Measurements from ENCODE around the gene CA6.
"Not testable (repeated sequence)": the region's sequence is repeated elsewhere in the genome, so short reads cannot be mapped to it uniquely, and the experiment has no call there.

CA6 gene

DNA sequence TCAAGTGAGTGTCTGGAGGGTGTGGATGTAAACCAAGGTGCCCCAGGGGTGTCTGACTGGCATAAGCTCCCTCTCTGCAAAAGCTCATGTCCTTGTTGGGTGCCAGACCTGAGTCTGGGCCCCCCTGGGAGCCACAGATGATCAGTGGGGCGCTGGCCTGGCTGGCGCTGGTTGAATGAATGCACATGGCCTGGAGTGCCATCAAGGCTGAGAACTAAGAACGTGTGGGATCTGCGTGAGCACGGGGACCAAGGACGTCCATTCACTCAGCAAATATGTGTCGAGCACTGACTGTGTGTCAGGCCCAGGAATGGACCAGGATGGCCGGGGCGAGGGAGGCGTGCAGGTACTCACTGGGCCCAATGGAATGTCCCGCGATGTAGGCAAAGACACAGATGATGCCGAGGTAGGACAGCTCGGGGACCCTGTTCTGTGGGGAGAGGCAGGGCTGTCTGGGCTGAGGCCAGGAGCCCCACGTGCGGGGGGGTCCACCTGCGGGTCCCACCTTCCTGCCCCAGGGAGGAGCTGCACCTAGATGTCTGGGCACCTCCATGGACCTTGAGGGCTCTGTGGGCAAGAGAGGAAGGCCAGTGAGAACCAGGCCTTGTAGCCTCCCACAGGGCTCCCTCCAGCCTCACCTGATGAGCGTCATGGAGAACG lies 61.4 kb downstream of the CA6 start:
- no peak for DNase-seq

DNA sequence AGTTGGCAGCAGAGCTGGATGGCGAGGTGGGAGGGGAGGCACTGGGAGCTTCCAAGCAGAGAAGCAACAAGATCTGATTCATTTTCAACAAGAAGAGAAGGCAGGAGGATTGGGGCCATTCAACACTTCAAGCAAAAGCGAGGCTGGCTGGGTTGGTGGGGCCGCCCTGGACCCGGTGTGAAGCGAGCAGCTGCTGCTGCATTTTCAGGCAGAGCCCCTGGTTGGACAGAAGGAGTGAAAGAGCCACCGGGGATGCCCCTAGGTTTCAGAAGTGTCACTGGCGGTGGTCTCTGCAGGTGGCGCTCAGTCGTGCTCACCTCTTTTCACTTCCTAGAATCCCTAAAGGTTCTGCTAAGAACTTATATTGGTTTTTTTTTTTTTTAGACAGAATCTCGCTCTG lies 62.6 kb downstream of the CA6 start:
- no peak for DNase-seq

DNA sequence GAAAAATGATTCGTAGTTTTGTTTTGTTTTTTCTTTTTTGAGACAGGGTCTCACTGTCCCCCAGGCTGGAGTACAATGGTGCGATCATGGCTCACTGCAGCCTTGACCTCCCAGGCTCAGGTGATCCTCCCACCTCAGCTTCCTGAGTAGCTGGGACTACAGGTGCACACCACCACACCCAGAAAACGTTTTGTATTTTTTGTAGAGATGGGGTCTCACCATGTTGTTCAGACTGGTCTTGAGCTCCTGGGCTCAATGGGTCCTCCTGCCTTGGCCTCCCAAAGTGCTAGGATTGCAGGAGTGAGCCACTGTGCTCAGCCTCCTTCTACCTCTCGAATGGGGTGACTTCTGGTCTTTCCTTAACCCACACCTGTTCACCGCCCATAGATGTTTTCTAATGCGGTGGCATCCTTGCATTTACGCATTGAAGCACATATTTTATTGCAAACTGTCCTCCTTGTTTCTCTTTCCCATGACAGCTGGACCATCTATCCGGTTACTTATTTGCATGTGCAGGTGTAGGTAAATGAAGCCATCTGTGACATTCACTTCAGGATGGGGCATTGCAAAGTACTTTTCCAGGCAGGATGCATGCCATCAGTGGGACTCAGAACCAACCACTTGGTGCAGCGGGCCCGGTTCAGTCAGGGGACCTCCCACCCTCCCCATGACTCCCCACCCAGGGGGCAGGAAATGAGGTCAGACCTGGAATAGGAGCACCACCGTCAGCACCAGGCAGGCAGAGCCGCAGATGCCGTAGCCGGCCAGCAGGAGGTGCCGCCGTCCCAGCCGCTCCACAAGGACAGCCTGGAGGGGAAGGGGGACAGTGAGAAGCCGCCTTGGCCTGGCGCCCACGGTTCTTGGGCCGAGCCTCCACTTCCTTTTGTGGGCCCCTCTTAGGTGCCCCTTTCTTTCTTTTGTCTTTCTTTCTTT lies 64.0 kb downstream of the CA6 start:
- no peak for DNase-seq

DNA sequence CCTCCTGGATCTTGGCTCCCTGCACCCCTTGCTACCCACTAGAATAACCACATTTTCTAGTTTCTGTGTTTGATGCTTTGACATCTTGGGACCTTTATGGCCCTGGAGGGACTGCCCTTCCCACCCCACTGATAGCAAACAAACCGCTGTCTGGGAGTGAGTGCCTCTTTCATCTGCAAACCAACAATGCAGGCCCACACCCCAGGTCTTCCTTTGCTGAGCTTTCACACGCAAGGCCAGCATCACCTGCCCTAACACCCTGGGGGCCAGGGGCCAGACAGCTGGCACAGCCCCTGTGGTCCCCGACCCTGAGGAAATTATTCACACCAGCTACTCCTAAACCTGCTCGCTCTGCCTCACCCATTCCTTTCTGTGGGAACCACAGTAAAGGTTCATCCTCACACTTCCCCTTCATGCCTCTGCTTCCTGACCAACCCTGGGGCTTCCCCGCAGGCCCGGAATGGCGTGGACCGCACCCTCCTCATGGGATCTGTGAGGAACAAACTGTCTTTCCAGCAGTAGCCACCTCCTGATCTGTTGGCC lies 65.2 kb downstream of the CA6 start:
- no peak for DNase-seq

DNA sequence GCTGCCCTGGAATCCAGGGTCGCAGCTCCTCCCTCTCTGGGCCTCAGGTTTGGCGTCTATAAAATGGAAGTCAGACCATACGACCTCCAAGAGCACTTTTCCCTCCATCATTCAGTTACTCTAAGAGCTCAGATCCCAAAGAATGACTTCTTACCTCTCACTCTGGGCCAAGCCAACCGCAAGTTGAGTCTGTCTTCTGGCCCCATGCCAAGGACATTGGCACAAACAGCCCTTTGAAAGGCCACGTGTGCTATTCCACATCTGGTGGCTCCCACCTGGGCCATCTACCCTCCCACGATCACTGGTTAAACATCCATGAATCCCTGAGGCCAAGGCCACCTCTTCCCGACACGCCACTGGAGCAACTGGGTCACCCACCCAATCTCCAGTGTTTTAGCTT lies 68.2 kb downstream of the CA6 start:
- no peak for DNase-seq

DNA sequence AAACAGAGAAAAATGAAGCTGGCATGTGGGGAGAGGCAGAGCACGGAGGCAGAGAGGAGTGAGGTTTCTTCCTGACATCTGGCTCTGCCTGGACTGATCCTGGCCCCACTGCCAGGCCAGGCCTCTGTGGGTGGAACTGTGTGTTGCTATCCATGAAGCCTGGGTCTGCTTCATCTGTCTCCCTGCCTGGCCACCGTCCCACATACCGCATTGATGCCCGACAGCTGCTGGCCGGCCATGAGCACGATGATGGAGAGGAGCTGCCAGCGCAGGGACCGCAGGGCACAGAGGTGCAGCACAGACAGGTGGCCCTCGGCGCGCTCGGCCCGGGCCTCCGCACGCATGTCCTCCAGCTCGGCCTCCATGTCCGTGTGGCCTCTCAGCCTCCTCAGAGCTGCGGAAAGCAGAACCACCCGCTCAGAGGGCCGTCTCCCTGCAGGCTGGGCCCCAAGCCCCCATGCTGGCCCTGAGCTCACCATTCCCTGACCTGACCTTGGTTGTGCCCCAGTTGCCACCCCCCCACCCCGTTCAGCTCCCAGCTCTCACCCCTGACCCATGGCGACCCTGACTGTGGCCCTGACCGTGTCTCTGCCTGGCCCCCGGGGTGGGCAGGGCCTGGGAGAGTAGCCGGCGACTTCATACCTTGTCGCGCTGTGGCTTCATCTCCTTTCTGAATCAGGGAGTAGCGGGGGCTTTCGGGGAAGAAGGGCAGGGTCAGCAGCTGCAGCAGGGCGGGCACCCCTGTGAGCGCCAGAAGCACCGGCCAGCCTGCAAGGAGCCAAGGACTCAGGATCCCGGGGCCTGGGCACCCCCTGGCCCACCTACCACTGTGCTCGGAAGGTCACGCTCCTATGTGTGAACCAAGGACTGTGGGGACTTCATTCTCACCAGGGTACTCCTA lies 69.1 kb downstream of the CA6 start:
- DNase-seq: no peak

DNA sequence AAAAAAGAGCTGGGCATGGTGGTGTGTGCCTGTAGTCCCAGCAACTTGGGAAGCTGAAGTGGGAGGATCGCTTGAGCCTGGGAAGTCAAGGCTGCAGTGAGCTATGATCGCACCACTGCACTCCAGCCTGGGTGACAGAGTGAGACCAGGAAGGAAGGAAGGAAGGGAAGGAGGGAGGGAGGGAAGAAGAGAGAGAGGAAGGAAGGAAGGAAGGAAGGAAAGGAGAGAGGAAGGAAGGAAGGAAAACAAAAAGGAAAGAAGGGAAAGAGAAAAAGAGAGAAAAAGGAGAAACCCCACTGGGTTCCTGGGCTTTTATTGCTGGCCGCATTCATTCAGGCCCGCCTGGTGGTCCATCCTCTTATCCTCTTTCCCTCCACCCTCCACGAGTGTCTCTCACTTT lies 70.8 kb downstream of the CA6 start:
- DNase-seq: no peak

DNA sequence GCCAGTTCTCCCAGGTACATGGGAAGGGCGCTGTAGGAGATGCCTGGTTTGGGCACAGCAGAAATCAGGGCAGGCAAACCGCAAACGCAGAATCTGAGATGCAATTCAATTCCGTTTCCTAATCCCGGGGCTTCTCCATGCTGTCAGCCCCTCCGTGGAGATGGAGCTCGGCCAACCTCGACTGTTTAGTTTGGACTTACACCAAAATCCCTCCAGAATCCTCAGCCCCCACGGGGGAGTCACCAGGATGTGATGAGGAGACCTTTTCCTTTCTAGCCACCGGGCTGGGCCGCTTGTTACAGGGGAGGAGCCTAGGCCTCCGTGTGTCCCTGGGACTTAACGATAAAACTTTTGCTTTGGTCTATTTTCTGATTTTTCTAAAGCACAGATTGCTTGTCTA lies 72.7 kb downstream of the CA6 start:
- no peak for DNase-seq

DNA sequence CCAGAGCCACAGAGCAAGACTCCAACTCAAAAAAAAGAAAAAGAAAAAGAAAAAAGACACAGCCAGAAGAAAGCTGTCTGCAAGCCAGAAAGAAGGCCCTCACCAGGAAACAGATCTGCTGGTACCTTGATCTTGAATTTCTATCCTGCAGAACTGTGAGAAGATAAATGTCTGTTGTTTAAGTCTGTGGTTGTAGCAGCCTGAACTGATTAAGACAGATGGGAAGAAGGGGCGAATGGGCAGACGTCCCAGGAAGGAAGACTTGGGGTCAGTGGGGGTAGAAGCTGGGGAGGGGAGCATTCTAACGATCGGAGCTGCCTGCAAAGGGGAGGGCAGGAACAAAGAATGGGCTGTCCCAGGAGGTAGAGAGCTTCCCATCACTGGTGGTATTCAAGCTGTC lies 74.2 kb downstream of the CA6 start:
- DNase-seq: no peak

DNA sequence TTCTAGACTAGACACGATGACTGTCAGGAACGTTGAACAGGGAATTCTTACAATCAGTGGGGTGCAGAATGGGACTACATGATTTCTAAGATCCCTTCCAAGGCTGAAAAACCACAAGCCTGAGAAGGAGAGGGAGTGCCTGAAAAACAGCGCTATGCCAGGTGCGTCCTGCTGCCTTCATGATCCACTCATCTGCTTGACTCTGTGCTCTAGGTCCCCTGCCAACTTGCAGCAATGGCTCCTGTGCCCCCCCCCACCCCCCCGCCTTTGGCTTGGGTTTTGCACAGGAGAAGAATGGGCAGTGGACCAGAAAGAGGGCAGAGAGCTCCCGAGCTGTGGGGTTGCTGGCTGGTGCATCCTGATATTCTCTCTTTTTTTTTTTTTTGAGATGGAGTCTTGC lies 74.6 kb downstream of the CA6 start:
- DNase-seq: no peak

DNA sequence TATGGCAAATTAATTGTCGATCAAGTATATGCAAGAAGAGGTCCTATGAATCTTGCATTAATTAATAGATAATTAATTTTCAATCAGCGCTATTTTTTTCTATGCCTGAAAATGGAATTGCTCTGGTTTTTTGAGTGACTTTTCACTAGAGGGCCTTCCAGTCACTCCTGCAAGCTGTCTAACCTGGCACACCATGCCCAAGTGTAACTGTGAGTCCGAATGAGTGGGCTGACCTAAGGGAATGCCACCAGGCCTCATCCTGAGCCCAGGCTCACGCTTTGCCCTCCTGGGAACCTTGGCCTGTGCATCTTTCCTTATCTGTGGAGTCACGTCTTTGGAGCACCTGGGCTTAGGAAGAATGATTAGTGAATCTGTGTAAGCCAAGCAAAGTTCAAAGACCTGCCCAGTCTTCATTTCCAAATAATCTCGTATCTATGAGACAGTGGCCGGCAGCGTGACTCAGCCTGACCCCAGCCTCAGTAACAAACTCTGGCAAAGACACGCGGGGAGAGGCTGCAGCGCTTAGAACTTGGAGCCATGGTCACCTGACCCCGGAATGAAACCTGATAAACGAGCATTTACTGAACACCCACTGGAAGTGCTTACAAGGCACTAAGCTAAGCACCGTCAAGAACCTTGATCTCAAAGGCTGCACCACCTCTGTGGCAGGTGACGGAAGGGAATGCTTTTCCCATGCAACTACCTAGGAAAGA lies 76.5 kb downstream of the CA6 start:
- not testable (repeated sequence) for DNase-seq

DNA sequence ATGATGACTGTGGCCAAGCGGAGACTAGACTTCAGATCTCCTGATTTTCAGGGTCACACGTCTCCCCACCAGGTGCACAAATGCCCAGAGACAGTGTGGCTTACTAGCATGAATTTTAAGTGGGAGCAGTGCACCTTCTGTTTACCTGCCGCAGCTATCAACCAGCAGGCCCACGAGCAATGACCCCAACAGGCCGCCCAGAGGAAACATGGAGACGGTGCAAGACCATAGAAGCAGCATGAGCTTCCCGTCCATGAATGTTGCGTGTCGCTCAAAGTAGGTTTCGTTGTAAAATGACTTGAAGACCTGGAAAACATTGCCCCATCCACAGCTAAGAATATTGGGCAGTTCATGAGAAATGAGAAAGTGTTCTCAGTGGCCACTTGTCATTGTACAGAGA lies 77.1 kb downstream of the CA6 start:
- DNase-seq: no peak
